Chondrocyte (in vitro differentiated cells): ENCODE measurements around the gene ZNF41. TPM values are rescaled to one million over a fixed set of nuclear protein-coding genes. Genes with fewer than 3 reads are reported as not detected.

Experiments used
- DNase-seq: peaks from one replicate; pipeline ENCODE4 v3.0.0; 2021; ENCODE audit warnings: mixed read lengths, low spot score
- H3K27ac Mint-ChIP-seq: one replicate; pipeline ENCODE4 v1.8.0; 2021; ENCODE audit warnings: mild to moderate bottlenecking, moderate library complexity, mixed read lengths; ENCODE audit not compliant: unreplicated experiment
- H3K27me3 Mint-ChIP-seq: 2 replicates; pipeline ENCODE4 v1.8.0; 2021; ENCODE audit warnings: low read depth, mixed read lengths
- H3K36me3 Mint-ChIP-seq: 2 replicates; pipeline ENCODE4 v1.8.0; 2021; ENCODE audit warnings: low read depth, mixed read lengths
- H3K4me1 Mint-ChIP-seq: 2 replicates; pipeline ENCODE4 v1.8.0; 2021; ENCODE audit warnings: low read depth, mild to moderate bottlenecking, mixed read lengths
- H3K4me3 Mint-ChIP-seq: one replicate; pipeline ENCODE4 v1.8.0; 2021; ENCODE audit warnings: mild to moderate bottlenecking, moderate library complexity, mixed read lengths; ENCODE audit not compliant: unreplicated experiment
- H3K9me3 Mint-ChIP-seq: 2 replicates; pipeline ENCODE4 v1.8.0; 2021; ENCODE audit warnings: low read depth, mixed read lengths
- CTCF ChIP-seq: fragments of 200-600 bp; sonication (generic); IDR thresholded peaks from 2 replicates; pipeline ENCODE4 v1.5.0; 2021; ENCODE audit warnings: antibody characterized with exemption, mild to moderate bottlenecking, moderate library complexity
- total RNA-seq: library from RNA; stranded (reverse); gene quantifications from 3 replicates; pipeline ENCODE4 v1.2.1, GENCODE V29; 2021

The ZNF41 gene
- total RNA-seq, 1 donor from 2014 or later = 4.9 TPM

GRCh38 chrX:47475476-47475875 is 7.5 kb downstream of the ZNF41 start:
- no peak for TF ChIP-seq CTCF
- Mint-ChIP-seq H3K4me1 (peaks cover 8% of the 10 kb centered on the region), H3K36me3 (no peaks in the 10 kb centered on the region), H3K27ac (no peak overlapping the region), H3K4me3 (no peak overlapping the region), H3K27me3 (no peaks in the 10 kb centered on the region), H3K9me3 (peaks cover 13% of the 10 kb centered on the region)
- no peak for DNase-seq

GRCh38 chrX:47467106-47467505 is 15.9 kb downstream of the ZNF41 start:
- H3K36me3 Mint-ChIP-seq = peaks cover 14% of the 10 kb centered on the region
- DNase-seq = no peak
- peaks cover 26% of the 10 kb centered on the region for H3K9me3 Mint-ChIP-seq
- no peak for TF ChIP-seq CTCF
- no peaks in the 10 kb centered on the region for H3K4me1 Mint-ChIP-seq
- H3K4me3 Mint-ChIP-seq = no peak overlapping the region
- no peaks in the 10 kb centered on the region for H3K27me3 Mint-ChIP-seq
- no peak overlapping the region for H3K27ac Mint-ChIP-seq

- H3K36me3 Mint-ChIP-seq = peaks cover 19% of the 10 kb centered on the region
- H3K4me1 Mint-ChIP-seq = no peaks in the 10 kb centered on the region
- no peak overlapping the region for H3K4me3 Mint-ChIP-seq
- H3K27me3 Mint-ChIP-seq = no peaks in the 10 kb centered on the region
- TF ChIP-seq CTCF = no peak
- no peak for DNase-seq
- no peak overlapping the region for H3K27ac Mint-ChIP-seq
- H3K9me3 Mint-ChIP-seq = peaks cover 36% of the 10 kb centered on the region
These were observed 22.5 kb downstream of the ZNF41 start for GRCh38 chrX:47460561-47460960.

- Mint-ChIP-seq H3K4me3 (no peak overlapping the region), H3K9me3 (peaks cover 33% of the 10 kb centered on the region), H3K27ac (no peak overlapping the region), H3K36me3 (peaks cover 21% of the 10 kb centered on the region), H3K27me3 (no peaks in the 10 kb centered on the region), H3K4me1 (no peaks in the 10 kb centered on the region)
- TF ChIP-seq CTCF = no peak
- DNase-seq = no peak
These were observed 24.5 kb downstream of the ZNF41 start for GRCh38 chrX:47458528-47458927.

- Mint-ChIP-seq H3K27me3 (no peaks in the 10 kb centered on the region), H3K36me3 (peaks cover 35% of the 10 kb centered on the region), H3K4me1 (no peaks in the 10 kb centered on the region), H3K9me3 (peaks cover 40% of the 10 kb centered on the region), H3K27ac (no peak overlapping the region), H3K4me3 (no peak overlapping the region)
- no peak for DNase-seq
- no peak for TF ChIP-seq CTCF
These were observed 26.9 kb downstream of the ZNF41 start for GRCh38 chrX:47456080-47456479.
